HG03097 (cell line): ENCODE data around the gene TOM1L2.
"Not testable (repeated sequence)": the region's sequence is repeated elsewhere in the genome, so short reads cannot be mapped to it uniquely, and the experiment has no call there.

Source experiments
- ATAC-seq: cut with Tn5 transposase; IDR thresholded peaks from one replicate; pipeline ENCODE4 v1.9.1; 2021; ENCODE audit not compliant: unreplicated experiment, low FRiP score

The TOM1L2 gene

GRCh38 chr17:17944743-17945142 lies 27.5 kb downstream of the TOM1L2 start:
- no peak for ATAC-seq

- no peak for ATAC-seq
These were observed 28.0 kb downstream of the TOM1L2 start for GRCh38 chr17:17944242-17944641.

GRCh38 chr17:17943281-17943984 lies 28.8 kb downstream of the TOM1L2 start:
- no peak for ATAC-seq

- ATAC-seq: no peak
These were observed 29.4 kb downstream of the TOM1L2 start for GRCh38 chr17:17942846-17943245.

- no peak for ATAC-seq
These were observed 31.2 kb downstream of the TOM1L2 start for GRCh38 chr17:17941015-17941414.

- ATAC-seq: no peak
These were observed 31.7 kb downstream of the TOM1L2 start for GRCh38 chr17:17940441-17940911.

GRCh38 chr17:17939941-17940340 lies 32.3 kb downstream of the TOM1L2 start:
- not testable (repeated sequence) for ATAC-seq

GRCh38 chr17:17938388-17939107 lies 33.7 kb downstream of the TOM1L2 start:
- no peak for ATAC-seq

- no peak for ATAC-seq
These were observed 34.2 kb downstream of the TOM1L2 start for GRCh38 chr17:17937958-17938357.

GRCh38 chr17:17937201-17937853 lies 34.9 kb downstream of the TOM1L2 start:
- ATAC-seq: no peak

- ATAC-seq: no peak
These were observed 36.6 kb downstream of the TOM1L2 start for GRCh38 chr17:17935321-17936271.

- no peak for ATAC-seq
These were observed 37.4 kb downstream of the TOM1L2 start for GRCh38 chr17:17934806-17935205.

GRCh38 chr17:17934214-17934613 lies 38.0 kb downstream of the TOM1L2 start:
- ATAC-seq: no peak

- ATAC-seq: no peak
These were observed 38.4 kb downstream of the TOM1L2 start for GRCh38 chr17:17933775-17934174.

- ATAC-seq: no peak
These were observed 41.0 kb downstream of the TOM1L2 start for GRCh38 chr17:17931159-17931558.

- ATAC-seq: no peak
These were observed 41.5 kb downstream of the TOM1L2 start for GRCh38 chr17:17930674-17931073.

- no peak for ATAC-seq
These were observed 42.4 kb downstream of the TOM1L2 start for GRCh38 chr17:17929655-17930380.

- ATAC-seq: no peak
These were observed 43.6 kb downstream of the TOM1L2 start for GRCh38 chr17:17928398-17929287.
